SU-DHL-6 (cell line): ENCODE data around the gene DNAJC13.

Experiments
- H2AFZ ChIP-seq: fragments of 200-600 bp; sonication (generic); 2 replicates; pipeline ENCODE4 v1.6.1; 2014; ENCODE audit warnings: low read depth, mild to moderate bottlenecking, moderate library complexity, mixed read lengths, antibody characterized with exemption, low read length; ENCODE audit not compliant: severe bottlenecking
- H3F3A ChIP-seq: fragments of 200-600 bp; shearing (Covaris generic); 2 replicates; pipeline ENCODE4 v1.6.0; 2016; ENCODE audit warnings: antibody characterized with exemption, mild to moderate bottlenecking; ENCODE audit not compliant: insufficient read depth
- H3K27ac ChIP-seq: fragments of 200-600 bp; sonication (generic); 2 replicates; pipeline ENCODE4 v1.5.1; 2016; ENCODE audit warnings: low read depth, mild to moderate bottlenecking, low read length, moderate library complexity, mixed read lengths
- H3K27me3 ChIP-seq: fragments of 200-600 bp; sonication (generic), shearing (Covaris generic); 2 replicates; pipeline ENCODE4 v1.6.0; 2014; ENCODE audit warnings: mild to moderate bottlenecking, low read length
- H3K36me3 ChIP-seq: fragments of 200-600 bp; sonication (generic); 2 replicates; pipeline ENCODE4 v1.6.1; 2014; ENCODE audit warnings: mild to moderate bottlenecking, low read length, mixed read lengths
- H3K4me2 ChIP-seq: fragments of 300-600, 200-600 bp; shearing (Covaris generic), sonication (generic); 2 replicates; pipeline ENCODE4 v1.6.0; 2014; ENCODE audit warnings: low read length, low read depth, mild to moderate bottlenecking; ENCODE audit not compliant: poor library complexity, severe bottlenecking
- H3K4me3 ChIP-seq: fragments of 200-600 bp; sonication (generic); 2 replicates; pipeline ENCODE4 v1.5.1; 2014; ENCODE audit warnings: antibody characterized with exemption, low read length, mild to moderate bottlenecking, mixed read lengths; ENCODE audit not compliant: insufficient read depth, poor library complexity, severe bottlenecking
- H3K79me2 ChIP-seq: fragments of 200-600 bp; sonication (generic); 2 replicates; pipeline ENCODE4 v1.6.1; 2014; ENCODE audit warnings: mild to moderate bottlenecking, low read length, moderate library complexity; ENCODE audit not compliant: insufficient read depth
- H3K9ac ChIP-seq: fragments of 200-600 bp; sonication (generic); 2 replicates; pipeline ENCODE4 v1.7.0; 2014; ENCODE audit warnings: mild to moderate bottlenecking, low read length
- H3K9me2 ChIP-seq: fragments of 200-600 bp; sonication (generic); replicated peaks from 2 replicates; pipeline ENCODE4 v1.6.1; 2014; ENCODE audit warnings: low read length; ENCODE audit not compliant: insufficient read depth
- H3K9me3 ChIP-seq: fragments of 200-600 bp; sonication (generic); 2 replicates; pipeline ENCODE4 v1.6.1; 2014; ENCODE audit warnings: low read length, mixed read lengths; ENCODE audit not compliant: insufficient read depth
- H4K20me1 ChIP-seq: fragments of 200-600 bp; sonication (generic); 2 replicates; pipeline ENCODE4 v1.6.1; 2014; ENCODE audit warnings: low read depth, mild to moderate bottlenecking, antibody characterized with exemption, low read length, moderate library complexity, mixed read lengths
- CTCF ChIP-seq: fragments of 200-600 bp; sonication (generic); IDR thresholded peaks from one replicate; pipeline ENCODE4 v1.5.1; 2017; ENCODE audit warnings: antibody characterized with exemption, mild to moderate bottlenecking, low read length, moderate library complexity; ENCODE audit not compliant: insufficient read depth, poor library complexity, severe bottlenecking
- EZH2phosphoT487 ChIP-seq: fragments of 200-600 bp; sonication (generic), shearing (Covaris generic); conservative IDR thresholded peaks from 2 replicates; pipeline ENCODE4 v1.6.1; 2018; ENCODE audit warnings: mild to moderate bottlenecking, antibody characterized with exemption, low read length, moderate library complexity, mixed read lengths

The DNAJC13 gene

GRCh38 chr3:132542577-132542976, 125.3 kb downstream of the DNAJC13 start:
- H3F3A ChIP-seq, result no peaks in the 10 kb centered on the region
- no peaks in the 10 kb centered on the region for H3K9me3 ChIP-seq
- no peaks in the 10 kb centered on the region for H3K9me2 ChIP-seq
- H3K27me3 ChIP-seq, result no peaks in the 10 kb centered on the region
- H3K79me2 ChIP-seq, result no peaks in the 10 kb centered on the region
- TF ChIP-seq EZH2phosphoT487 (no peak), CTCF (no peak)
- no peak overlapping the region for H3K9ac ChIP-seq
- H3K36me3 ChIP-seq, result peaks cover 6% of the 10 kb centered on the region; the same call in 1 of the 2 replicates
- no peak overlapping the region for H3K4me3 ChIP-seq
- no peak overlapping the region for H3K27ac ChIP-seq
- no peaks in the 10 kb centered on the region for H4K20me1 ChIP-seq
- H2AFZ ChIP-seq, result no peak overlapping the region
- H3K4me2 ChIP-seq, result no peak overlapping the region

- Histone ChIP-seq H3K9me3 (no peaks in the 10 kb centered on the region), H3K27ac (no peak overlapping the region)
Measured at GRCh38 chr3:132543011-132543739, 125.9 kb downstream of the DNAJC13 start.

GRCh38 chr3:132544130-132544529, 126.8 kb downstream of the DNAJC13 start:
- no peak overlapping the region for H3K27ac ChIP-seq
- no peaks in the 10 kb centered on the region for H3K79me2 ChIP-seq
- no peak overlapping the region for H3K4me3 ChIP-seq
- no peaks in the 10 kb centered on the region for H3K27me3 ChIP-seq
- H4K20me1 ChIP-seq, result no peaks in the 10 kb centered on the region
- H2AFZ ChIP-seq, result no peak overlapping the region
- peaks cover 1% of the 10 kb centered on the region; the same call in 1 of the 2 replicates for H3K36me3 ChIP-seq
- no peak overlapping the region for H3K4me2 ChIP-seq
- TF ChIP-seq CTCF (no peak), EZH2phosphoT487 (no peak)
- H3K9me2 ChIP-seq, result no peaks in the 10 kb centered on the region
- H3K9ac ChIP-seq, result no peak overlapping the region
- no peaks in the 10 kb centered on the region for H3K9me3 ChIP-seq
- H3F3A ChIP-seq, result no peaks in the 10 kb centered on the region

More at GRCh38 chr3:132543011-132543739, 125.9 kb downstream of the DNAJC13 start:
- no peaks in the 10 kb centered on the region for H3K27me3 ChIP-seq
- H3K36me3 ChIP-seq, result peaks cover 5% of the 10 kb centered on the region; the same call in 1 of the 2 replicates
- no peaks in the 10 kb centered on the region for H3F3A ChIP-seq
- H3K4me3 ChIP-seq, result no peak overlapping the region
- no peak overlapping the region for H2AFZ ChIP-seq
- H3K9me2 ChIP-seq, result no peaks in the 10 kb centered on the region
- H3K9ac ChIP-seq, result no peak overlapping the region
- H3K4me2 ChIP-seq, result no peak overlapping the region
- no peaks in the 10 kb centered on the region for H3K79me2 ChIP-seq
- H4K20me1 ChIP-seq, result no peaks in the 10 kb centered on the region
- no peak for TF ChIP-seq EZH2phosphoT487
- TF ChIP-seq CTCF, result no peak
